OCI-LY7 (cell line): Measurements from ENCODE around the gene KCTD8. TPM values are rescaled to one million over a fixed set of nuclear protein-coding genes. Genes with fewer than 3 reads are reported as not detected.

Experiments
- BruUV-seq: library from RNA; stranded (reverse); fragments of 400-500 nt; replicated peaks from 2 replicates; lab custom pipeline; 2021; lab: Mats Ljungman, UMichigan
- CTCF ChIA-PET: fragments of 300-600 bp; sonication (Branson Sonifier 250); formaldehyde crosslinking; loops from one replicate; lab custom pipeline; 2022; ENCODE audit warnings: antibody characterized with exemption; ENCODE audit not compliant: unreplicated experiment; lab: Charles Lee
- POLR2A ChIA-PET: fragments of 300-600 bp; sonication (Branson Sonifier 250); formaldehyde crosslinking; loops from one replicate; lab custom pipeline; 2022; ENCODE audit warnings: antibody characterized with exemption; lab: Charles Lee
- DNase-seq: peaks from one replicate; pipeline ENCODE4 v3.0.0-alpha.2; 2015; ENCODE audit warnings: low spot score
- H2AFZ ChIP-seq: fragments of 200-600 bp; sonication (generic), shearing (Covaris generic); 2 replicates; pipeline ENCODE4 v1.6.1; 2014; ENCODE audit warnings: mild to moderate bottlenecking, antibody characterized with exemption, low read length, moderate library complexity
- H3K27ac ChIP-seq: fragments of 200-600 bp; sonication (generic); 2 replicates; pipeline ENCODE4 v1.5.1; 2014; ENCODE audit warnings: mixed run types, low read depth, mild to moderate bottlenecking, moderate library complexity, low read length, inconsistent platforms; ENCODE audit not compliant: poor library complexity, severe bottlenecking
- H3K36me3 ChIP-seq: fragments of 200-600 bp; sonication (generic); 2 replicates; pipeline ENCODE4 v1.6.1; 2014; ENCODE audit warnings: mild to moderate bottlenecking, antibody characterized with exemption, low read length, moderate library complexity, mixed read lengths; ENCODE audit not compliant: insufficient read depth
- H3K4me1 ChIP-seq: fragments of 200-600 bp; sonication (generic); 2 replicates; pipeline ENCODE4 v1.5.1; 2014; ENCODE audit warnings: mild to moderate bottlenecking, low read length; ENCODE audit not compliant: insufficient read depth, poor library complexity, severe bottlenecking
- H3K4me2 ChIP-seq: fragments of 200-600 bp; sonication (generic); 2 replicates; pipeline ENCODE4 v1.6.1; 2014; ENCODE audit warnings: mild to moderate bottlenecking, low read length
- H3K4me3 ChIP-seq: fragments of 200-600 bp; sonication (generic); 2 replicates; pipeline ENCODE4 v1.5.1; 2014; ENCODE audit warnings: mild to moderate bottlenecking, low read depth, low read length; ENCODE audit not compliant: poor library complexity, severe bottlenecking
- H3K79me2 ChIP-seq: fragments of 200-600 bp; sonication (generic); 2 replicates; pipeline ENCODE4 v1.6.1; 2016; ENCODE audit warnings: low read depth, mild to moderate bottlenecking, low read length, moderate library complexity, mixed read lengths; ENCODE audit not compliant: insufficient read depth
- H3K9me2 ChIP-seq: fragments of 200-600 bp; sonication (generic); 2 replicates; pipeline ENCODE4 v1.6.1; 2016; ENCODE audit warnings: mild to moderate bottlenecking, low read length, mixed read lengths; ENCODE audit not compliant: insufficient read depth
- H3K9me3 ChIP-seq: fragments of 200-600 bp; sonication (generic); 2 replicates; pipeline ENCODE4 v1.6.1; 2014; ENCODE audit warnings: mild to moderate bottlenecking, mixed run types, low read length, mixed read lengths
- H4K20me1 ChIP-seq: fragments of 200-600 bp; sonication (generic); 2 replicates; pipeline ENCODE4 v1.6.1; 2014; ENCODE audit warnings: mild to moderate bottlenecking, antibody characterized with exemption, low read length, moderate library complexity, mixed read lengths; ENCODE audit not compliant: insufficient read depth
- EZH2phosphoT487 ChIP-seq: fragments of 200-600 bp; sonication (generic); IDR thresholded peaks from 2 replicates; pipeline ENCODE4 v1.6.1; 2018; ENCODE audit warnings: low read depth, borderline replicate concordance, mild to moderate bottlenecking, mixed run types, antibody characterized with exemption, low read length, moderate library complexity, mixed read lengths
- intact Hi-C: fragments of 100-400 bp; cut with micrococcal nuclease; formaldehyde crosslinking; loops from one replicate; pipeline ENCODE4 v1.10.0; 2022; ENCODE audit not compliant: unreplicated experiment
- total RNA-seq, 2 experiments: library from RNA; depleted of rRNA in 1 of 2; stranded (reverse); fragments of >200 nt in 1 of 2; shearing (Covaris generic) in 1 of 2; gene quantifications; 2 replicates each; pipeline ENCODE4 v1.2.3, GENCODE V29; 2014 to 2022
- TF ChIP-seq, protein P1 (sequence below): fragments of 200-600 bp; sonication (generic); conservative IDR thresholded peaks from 2 replicates; pipeline ENCODE4 v1.5.1; 2014; ENCODE audit warnings: mild to moderate bottlenecking, antibody characterized with exemption, low read length, moderate library complexity, mixed read lengths

KCTD8 gene
- total RNA-seq, 2 experiments from 2014 or later, result not detected

DNA sequence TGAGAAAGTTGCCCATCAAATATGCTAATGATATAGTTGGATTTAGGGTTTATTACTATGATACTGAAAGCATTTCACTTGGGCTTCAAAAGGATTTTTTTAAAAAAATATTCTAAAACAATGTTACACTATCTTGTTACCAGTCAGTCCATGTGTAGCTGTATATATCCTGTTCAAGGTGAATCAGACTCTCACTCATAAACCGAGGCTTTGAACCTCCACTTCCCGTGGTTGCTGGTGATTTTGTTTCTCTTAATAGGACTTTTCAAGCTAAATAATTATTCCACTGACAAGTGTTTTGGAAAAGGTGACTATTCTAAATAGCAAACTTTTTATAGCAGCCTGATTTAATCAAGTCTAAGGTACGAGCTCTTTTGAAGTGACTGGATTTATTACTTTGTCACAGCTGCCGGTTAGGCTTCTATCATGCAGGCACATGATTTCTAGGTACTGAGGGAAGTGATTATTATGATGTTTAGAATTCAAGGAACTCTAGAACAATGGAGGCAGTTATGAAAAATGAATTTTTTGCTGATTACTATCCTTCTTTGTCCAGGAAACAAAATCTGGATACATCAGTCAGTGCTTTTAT is 287.7 kb downstream of the KCTD8 start:
- Histone ChIP-seq H3K27ac (no peak overlapping the region), H3K36me3 (no peaks in the 10 kb centered on the region), H2AFZ (no peak overlapping the region), H3K9me2 (no peaks in the 10 kb centered on the region), H3K9me3 (no peaks in the 10 kb centered on the region), H4K20me1 (no peaks in the 10 kb centered on the region), H3K4me3 (no peak overlapping the region), H3K4me2 (no peak overlapping the region), H3K79me2 (no peaks in the 10 kb centered on the region), H3K4me1 (no peaks in the 10 kb centered on the region)
- intact Hi-C loops, result no loop called here
- BruUV-seq, result no TSS peak
- POLR2A ChIA-PET, result no interaction called here
- DNase-seq, result no peak
- CTCF ChIA-PET, result no interaction called here
- TF ChIP-seq, protein P1, sequence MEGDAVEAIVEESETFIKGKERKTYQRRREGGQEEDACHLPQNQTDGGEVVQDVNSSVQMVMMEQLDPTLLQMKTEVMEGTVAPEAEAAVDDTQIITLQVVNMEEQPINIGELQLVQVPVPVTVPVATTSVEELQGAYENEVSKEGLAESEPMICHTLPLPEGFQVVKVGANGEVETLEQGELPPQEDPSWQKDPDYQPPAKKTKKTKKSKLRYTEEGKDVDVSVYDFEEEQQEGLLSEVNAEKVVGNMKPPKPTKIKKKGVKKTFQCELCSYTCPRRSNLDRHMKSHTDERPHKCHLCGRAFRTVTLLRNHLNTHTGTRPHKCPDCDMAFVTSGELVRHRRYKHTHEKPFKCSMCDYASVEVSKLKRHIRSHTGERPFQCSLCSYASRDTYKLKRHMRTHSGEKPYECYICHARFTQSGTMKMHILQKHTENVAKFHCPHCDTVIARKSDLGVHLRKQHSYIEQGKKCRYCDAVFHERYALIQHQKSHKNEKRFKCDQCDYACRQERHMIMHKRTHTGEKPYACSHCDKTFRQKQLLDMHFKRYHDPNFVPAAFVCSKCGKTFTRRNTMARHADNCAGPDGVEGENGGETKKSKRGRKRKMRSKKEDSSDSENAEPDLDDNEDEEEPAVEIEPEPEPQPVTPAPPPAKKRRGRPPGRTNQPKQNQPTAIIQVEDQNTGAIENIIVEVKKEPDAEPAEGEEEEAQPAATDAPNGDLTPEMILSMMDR, result no peak
- no peak for TF ChIP-seq EZH2phosphoT487

DNA sequence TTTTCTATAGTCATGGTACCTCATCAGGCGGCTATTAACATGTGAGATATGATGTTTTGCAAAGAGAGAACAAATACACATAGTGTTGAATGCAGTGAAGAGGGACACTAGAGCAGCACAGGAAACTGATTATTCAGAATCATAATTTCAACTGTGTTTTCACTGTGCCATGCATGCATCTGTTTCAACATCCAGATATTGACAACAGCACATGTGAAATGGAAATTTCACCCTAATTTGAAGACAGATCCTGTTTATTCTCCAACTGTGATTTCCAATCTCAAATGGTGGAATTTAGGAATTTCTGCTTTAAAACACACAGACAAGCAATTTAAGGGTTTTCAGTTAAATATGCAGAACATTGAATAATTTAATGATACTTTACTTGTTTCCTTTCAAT is 288.6 kb downstream of the KCTD8 start:
- Histone ChIP-seq H3K4me3 (no peak overlapping the region), H3K79me2 (no peaks in the 10 kb centered on the region), H2AFZ (no peak overlapping the region), H3K9me3 (no peaks in the 10 kb centered on the region), H3K4me2 (no peak overlapping the region), H4K20me1 (no peaks in the 10 kb centered on the region), H3K27ac (no peak overlapping the region), H3K9me2 (no peaks in the 10 kb centered on the region), H3K36me3 (no peaks in the 10 kb centered on the region), H3K4me1 (no peaks in the 10 kb centered on the region)
- no TSS peak for BruUV-seq
- CTCF ChIA-PET, result no interaction called here
- intact Hi-C loops, result no loop called here
- TF ChIP-seq, protein P1, result no peak
- TF ChIP-seq EZH2phosphoT487, result no peak
- POLR2A ChIA-PET, result no interaction called here
- no peak for DNase-seq

DNA sequence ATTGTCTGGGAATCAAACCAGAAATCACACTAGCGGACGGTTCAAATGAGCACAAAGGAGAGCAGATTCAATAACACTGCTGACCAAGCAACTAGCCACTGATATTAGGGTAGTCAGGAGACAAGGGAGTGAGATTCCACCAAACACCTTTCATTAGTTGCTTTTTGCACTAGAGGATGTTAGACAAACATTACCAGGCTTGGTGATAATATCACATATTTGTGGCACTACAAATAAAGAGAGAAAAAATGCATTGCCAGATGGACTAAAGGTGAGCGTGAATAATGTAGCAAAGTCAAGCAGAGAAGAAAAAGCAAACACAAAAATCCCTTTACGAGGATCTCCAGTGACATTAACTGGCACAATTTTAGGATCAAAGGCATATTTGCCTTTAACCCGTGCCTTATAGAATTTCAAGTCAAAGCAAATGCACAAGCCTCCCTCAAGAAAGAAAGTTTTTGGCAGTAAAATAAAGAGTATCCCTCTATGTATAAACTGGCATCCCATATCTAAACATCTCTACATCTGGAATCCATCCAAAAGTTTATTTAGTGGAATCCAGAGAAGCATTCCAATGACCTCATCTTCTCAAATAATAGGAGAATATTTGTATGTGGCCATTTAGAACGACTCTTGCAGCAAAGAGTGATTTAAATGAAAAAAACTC is 290.9 kb downstream of the KCTD8 start:
- CTCF ChIA-PET, result no interaction called here
- no peak for DNase-seq
- intact Hi-C loops, result no loop called here
- no peak overlapping the region for H3K27ac ChIP-seq
- no peaks in the 10 kb centered on the region for H3K4me1 ChIP-seq
- no peak overlapping the region for H3K4me3 ChIP-seq
- H3K79me2 ChIP-seq, result no peaks in the 10 kb centered on the region
- POLR2A ChIA-PET, result interaction anchor here (0.6 kb wide), 1 partner anchor 984 kb away, joined by 3 read pairs; no protein-coding TSS in a partner anchor
- H2AFZ ChIP-seq, result no peak overlapping the region; the same call in 1 of the 2 replicates
- H4K20me1 ChIP-seq, result no peaks in the 10 kb centered on the region
- H3K9me3 ChIP-seq, result no peaks in the 10 kb centered on the region
- TF ChIP-seq, protein P1, result no peak
- TF ChIP-seq EZH2phosphoT487, result no peak
- no peaks in the 10 kb centered on the region for H3K9me2 ChIP-seq
- BruUV-seq, result no TSS peak
- H3K4me2 ChIP-seq, result no peak overlapping the region
- H3K36me3 ChIP-seq, result no peaks in the 10 kb centered on the region
